Heart right ventricle (tissue), 16 donors: Measurements from ENCODE around the gene VAC14. TPM values are rescaled to one million over a fixed set of nuclear protein-coding genes. Genes with fewer than 3 reads are reported as not detected.
A peak's percentile ranks its signal among the peaks of the same experiment; 100 is the strongest.

ENCODE experiments used
- ATAC-seq, 8 donors: fragments of 200-7000 bp; cut with Tn5 transposase; one replicate each; pipeline ENCODE4 v1.9.1; 2020; ENCODE audit warnings: mild to moderate bottlenecking in 8 of 8, moderate library complexity in 8 of 8, moderate number of reproducible peaks in 1 of 8
- DNase-seq, 2 donors: peaks; one replicate each; pipeline ENCODE4 v3.0.0-alpha.2; 2020
- H3K27ac ChIP-seq, 10 donors: fragments of 200-600 bp; sonication (generic) in 2 of 10; one replicate each; pipeline versions ENCODE4 v1.5.0 to v1.8.0; 2020 to 2022; ENCODE audit warnings: mild to moderate bottlenecking in 3 of 10
- H3K27me3 ChIP-seq, 7 donors: fragments of 200-600 bp; one replicate each; pipeline ENCODE4 v1.8.0; 2021 to 2022; ENCODE audit warnings: mild to moderate bottlenecking in 2 of 7
- H3K36me3 ChIP-seq, 9 donors: fragments of 200-600 bp; sonication (generic) in 1 of 9; one replicate each; pipeline versions ENCODE4 v1.5.0 to v1.8.0; 2020 to 2022; ENCODE audit warnings: mild to moderate bottlenecking in 2 of 9
- H3K4me1 ChIP-seq, 9 donors: fragments of 200-600 bp; sonication (generic) in 1 of 9; one replicate each; pipeline versions ENCODE4 v1.5.0 to v1.8.0; 2020 to 2022; ENCODE audit warnings: mild to moderate bottlenecking in 4 of 9
- H3K4me3 ChIP-seq, 10 donors: fragments of 200-600 bp; sonication (generic) in 2 of 10; one replicate each; pipeline versions ENCODE4 v1.5.0 to v1.8.0; 2020 to 2022; ENCODE audit warnings: mild to moderate bottlenecking in 7 of 10, moderate library complexity in 2 of 10
- H3K9me3 ChIP-seq, 11 donors: fragments of 200-600 bp in 10 of 11; sonication (generic) in 2 of 11; one replicate each; pipeline versions ENCODE4 v1.5.0 to v1.8.0; 2013 to 2022; ENCODE audit warnings: mild to moderate bottlenecking in 2 of 11, control low read depth in 1 of 11, moderate library complexity in 1 of 11
- WGBS, 2 donors: extraction: QIAGEN DNeasy Blood & Tissue Kit; methylation state at CpG; one replicate each; pipeline ENCODE4 v1.1.7; 2013; ENCODE audit warnings: inconsistent platforms in 1 of 2; 5-methylcytosine and 5-hydroxymethylcytosine counted together
- intact Hi-C, 10 donors: fragments of 100-400 bp; cut with DNase I; formaldehyde crosslinking; loops; one replicate each; pipeline versions ENCODE4 v1.11.1 to v1.14.2; 2022
- polyA plus RNA-seq, 2 donors: library from polyadenylated mRNA; stranded (reverse); fragments of 200-250 nt; gene quantifications; one replicate each; pipeline ENCODE4 v1.2.3, GENCODE V29; 2013
- total RNA-seq, 10 donors: library from RNA; stranded (reverse); fragmentation: NEBNext Ultra II Directional in 3 of 10; extraction: Animal tissue kit (Norgen Biotek cat#: 25700) in 3 of 10; gene quantifications; one replicate each; pipeline versions ENCODE4 v1.2.1 to v1.2.4, GENCODE V29; 2021 to 2023
- TF ChIP-seq, protein P1 (sequence below), 9 donors: fragments of 200-600 bp; sonication (generic) in 2 of 9; IDR thresholded peaks; one replicate each; pipeline versions ENCODE4 v1.5.0 to v1.8.0; 2021 to 2022; ENCODE audit warnings: antibody characterized with exemption in 9 of 9, mild to moderate bottlenecking in 5 of 9, moderate library complexity in 1 of 9
- donor health status: Arrhythmogenic right ventricular cardiomyopathy.
- donor health status: ischemic (EF 13 %, LVEDD 7.1; RV severe dilation, severe dysfunction).
- donor health status: healthy with polysubstance abuse.
- donor health status: DM: no; HTN: yes; CAD: no.
- donor health status: DM: no; HTN: no; CAD: no.
- donor health status: ischemic (EF 25% LVEDD 6.9; RV normal size, moderate dysfunction).
- donor health status: ischemic (EF 25% LVEDD 5.7; RV mildly dilated, moderate dysfunction).
- donor health status: healthy.
- donor health status: DM: yes; HTN: yes; CAD: no.
- donor health status: Ischemic cardiomyopathy.
- donor health status: ischemic (EF 35%, LVEDD 5.7; RV mildly dilated, moderate dysfunction).
- donor health status: nonischemic (EF 11% LVEDD 7.7; RV severe dilation, severe dysfunction).
- donor health status: DM: yes; HTN: yes; CAD: no.
- donor health status: PGD.
- donor health status: ischemic (EF 29% LVEDD 5.4; RV normal size, mild dysfunction).
- donor health status: nonischemic (EF 23%, LVEDD 6.1; RV moderate dilation, normal function).

VAC14 gene
- total and polyA plus RNA-seq, 12 donors: 19.2 to 43.7 (median 23.2) TPM

DNA sequence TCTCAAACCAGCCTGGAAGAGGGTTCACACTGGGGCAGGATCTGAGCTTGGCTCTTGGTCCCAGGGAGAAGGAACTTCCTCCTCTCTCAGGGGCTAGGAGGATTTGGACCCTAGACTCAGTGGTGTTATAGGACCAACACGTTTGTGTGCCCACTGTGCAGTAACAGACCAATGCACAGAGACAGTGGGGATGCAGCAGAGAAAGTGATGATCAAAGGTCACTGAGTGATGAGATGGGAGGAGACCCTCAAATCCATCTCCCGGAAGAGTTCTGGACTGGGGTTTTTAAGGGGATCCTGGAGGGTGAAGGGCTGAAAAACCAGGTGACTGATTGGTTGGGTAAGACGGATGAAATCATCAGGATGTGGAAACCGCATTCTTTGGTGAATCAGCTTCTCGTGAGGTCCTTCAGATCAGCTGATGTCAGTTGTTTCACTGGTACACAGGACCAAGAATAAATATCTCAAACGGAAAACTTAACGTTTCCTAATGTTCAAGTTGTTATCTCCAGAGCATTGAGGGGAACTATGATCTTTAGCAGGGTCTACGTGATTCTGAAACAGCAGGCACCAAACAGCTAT, 3.3 kb upstream of the VAC14 start:
- no peak for DNase-seq
- Histone ChIP-seq H3K27ac (no peak overlapping the region), H3K36me3 (no peaks in the 10 kb centered on the region), H3K27me3 (peaks cover 0 to 28% (median 17%) of the 10 kb centered on the region in 7 donors), H3K9me3 (peaks cover 0 to 22% (median 0%) of the 10 kb centered on the region in 11 donors), H3K4me1 (peaks cover 5 to 19% (median 14%) of the 10 kb centered on the region in 9 donors), H3K4me3 (no peak overlapping the region)
- TF ChIP-seq, protein P1, sequence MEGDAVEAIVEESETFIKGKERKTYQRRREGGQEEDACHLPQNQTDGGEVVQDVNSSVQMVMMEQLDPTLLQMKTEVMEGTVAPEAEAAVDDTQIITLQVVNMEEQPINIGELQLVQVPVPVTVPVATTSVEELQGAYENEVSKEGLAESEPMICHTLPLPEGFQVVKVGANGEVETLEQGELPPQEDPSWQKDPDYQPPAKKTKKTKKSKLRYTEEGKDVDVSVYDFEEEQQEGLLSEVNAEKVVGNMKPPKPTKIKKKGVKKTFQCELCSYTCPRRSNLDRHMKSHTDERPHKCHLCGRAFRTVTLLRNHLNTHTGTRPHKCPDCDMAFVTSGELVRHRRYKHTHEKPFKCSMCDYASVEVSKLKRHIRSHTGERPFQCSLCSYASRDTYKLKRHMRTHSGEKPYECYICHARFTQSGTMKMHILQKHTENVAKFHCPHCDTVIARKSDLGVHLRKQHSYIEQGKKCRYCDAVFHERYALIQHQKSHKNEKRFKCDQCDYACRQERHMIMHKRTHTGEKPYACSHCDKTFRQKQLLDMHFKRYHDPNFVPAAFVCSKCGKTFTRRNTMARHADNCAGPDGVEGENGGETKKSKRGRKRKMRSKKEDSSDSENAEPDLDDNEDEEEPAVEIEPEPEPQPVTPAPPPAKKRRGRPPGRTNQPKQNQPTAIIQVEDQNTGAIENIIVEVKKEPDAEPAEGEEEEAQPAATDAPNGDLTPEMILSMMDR (IDR thresholded peaks at IDR 0.05): no peak
- 56 to 62% methylated on average over 8 of the region's 8 CpGs for WGBS, 2 donors
- intact Hi-C loops: no loop called here
- ATAC-seq: no peak

DNA sequence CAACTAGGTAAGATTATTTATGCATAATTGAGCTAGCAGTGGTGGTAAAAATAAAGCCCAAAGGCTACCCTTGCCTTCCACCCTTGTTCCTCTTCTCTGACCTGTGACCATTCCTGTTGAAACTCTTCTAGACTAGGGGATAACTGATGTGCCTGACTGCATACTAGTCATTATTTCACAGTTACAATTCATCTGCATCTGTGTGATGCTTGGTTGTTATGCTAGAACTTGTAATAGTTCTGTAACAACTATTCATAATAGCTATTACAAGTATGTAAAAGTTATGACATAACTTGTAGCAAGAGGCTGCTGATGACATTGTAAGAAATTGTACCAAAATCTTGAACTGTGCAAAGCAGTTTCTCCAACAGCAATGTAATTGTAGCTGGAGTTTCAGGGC, 2.4 kb upstream of the VAC14 start:
- Histone ChIP-seq H3K4me3 (no peak overlapping the region), H3K27me3 (peaks cover 0 to 23% (median 11%) of the 10 kb centered on the region in 7 donors), H3K4me1 (peaks cover 5 to 26% (median 16%) of the 10 kb centered on the region in 9 donors), H3K36me3 (peaks cover 0 to 8% (median 0%) of the 10 kb centered on the region in 9 donors), H3K27ac (no peak overlapping the region), H3K9me3 (peaks cover 0 to 22% (median 0%) of the 10 kb centered on the region in 11 donors)
- DNase-seq (no peak), ATAC-seq (no peak)
- intact Hi-C loops: no loop called here
- TF ChIP-seq, protein P1 (IDR thresholded peaks at IDR 0.05): no peak

DNA sequence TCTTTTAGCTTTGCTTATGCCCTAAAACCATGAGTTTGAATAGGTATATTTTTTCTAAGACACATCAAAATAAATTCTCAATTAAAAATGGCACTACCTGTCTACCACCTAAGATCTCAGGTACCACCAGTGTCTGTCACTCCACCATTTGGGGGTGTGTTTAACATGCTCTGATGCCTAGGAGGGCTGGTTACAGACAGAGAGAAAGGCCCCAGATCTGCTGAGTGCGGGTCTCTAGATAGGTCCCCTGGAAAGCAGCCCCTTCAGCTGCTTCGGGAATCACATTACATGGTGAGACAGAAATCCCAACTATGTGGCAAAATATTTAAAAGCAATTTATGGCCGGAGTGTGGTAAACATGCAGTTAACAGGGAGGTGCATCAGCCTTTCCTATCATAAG, 653 bp upstream of the VAC14 start:
- peaks cover 5 to 26% (median 16%) of the 10 kb centered on the region in 9 donors for H3K4me1 ChIP-seq
- no peak for DNase-seq
- no peak overlapping the region for H3K27ac ChIP-seq
- H3K27me3 ChIP-seq: peaks cover 0 to 13% (median 0%) of the 10 kb centered on the region in 7 donors
- intact Hi-C loops: no loop called here
- peak overlapping the region in 6 of 10 donors; percentile 71 to 92 (median 81) for H3K4me3 ChIP-seq
- peaks cover 0 to 22% (median 0%) of the 10 kb centered on the region in 11 donors for H3K9me3 ChIP-seq
- whole genome bisulfite sequencing, 2 donors: 57 to 67% methylated on average over 3 of the region's 3 CpGs
- ATAC-seq: no peak
- TF ChIP-seq, protein P1 (IDR thresholded peaks at IDR 0.05): no peak
- H3K36me3 ChIP-seq: peaks cover 0 to 18% (median 0%) of the 10 kb centered on the region in 9 donors

DNA sequence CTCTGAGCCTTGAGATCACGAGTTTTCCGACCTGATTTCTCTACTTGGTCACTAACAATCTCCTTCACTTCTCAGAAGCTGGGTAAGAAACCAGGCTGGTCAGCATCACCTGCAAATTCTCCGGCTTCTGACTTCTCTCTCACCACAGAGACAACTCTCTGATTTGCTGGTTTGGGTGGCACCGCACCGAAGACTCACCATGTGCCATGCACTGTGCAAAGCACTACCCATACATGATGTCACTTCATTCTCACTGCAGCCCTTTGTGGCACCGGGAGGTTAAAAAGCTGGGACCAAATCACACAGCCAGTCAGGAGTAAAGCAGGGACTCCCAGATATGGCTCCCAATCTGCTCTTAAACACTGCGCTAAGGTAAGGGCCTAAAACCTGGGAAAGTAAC, 647 bp downstream of the VAC14 start:
- intact Hi-C loops: no loop called here
- WGBS, 2 donors: 16 to 18% methylated on average over 7 of the region's 7 CpGs
- Histone ChIP-seq H3K27ac (peak overlapping the region in 3 of 10 donors; percentile 17 to 82 (median 67)), H3K36me3 (peaks cover 0 to 18% (median 0%) of the 10 kb centered on the region in 9 donors), H3K27me3 (peaks cover 0 to 5% (median 0%) of the 10 kb centered on the region in 7 donors), H3K9me3 (peaks cover 0 to 22% (median 0%) of the 10 kb centered on the region in 11 donors), H3K4me1 (peaks cover 5 to 26% (median 16%) of the 10 kb centered on the region in 9 donors), H3K4me3 (peak overlapping the region; percentile 71 to 96 (median 82))
- DNase-seq (no peak), ATAC-seq (peak in 1 of 8 donors; percentile 25)
- TF ChIP-seq, protein P1 (IDR thresholded peaks at IDR 0.05): no peak
